ENCODE data around the gene HAND1. TPM values are rescaled to one million over a fixed set of nuclear protein-coding genes. Genes with fewer than 3 reads are reported as not detected.

Gene HAND1
- total and polyA plus RNA-seq, 2 experiments from 2014 or later = not detected

- TF ChIP-seq REST (IDR thresholded peaks at IDR 0.05; ENCODE audit: unreplicated experiment) (no peak), EZH2 (IDR thresholded peaks at IDR 0.05; ENCODE audit: low read depth, unreplicated experiment) (no peak), ZNF331 (CRISPR knock-in tag; IDR thresholded peaks at IDR 0.05; ENCODE audit: low read depth) (no peak), ZNF114 (CRISPR knock-in tag; IDR thresholded peaks at IDR 0.05) (no peak), ZNF462 (CRISPR knock-in tag; IDR thresholded peaks at IDR 0.05) (no peak), CTCF (conservative IDR thresholded peaks at IDR 0.05; ENCODE audit: low read depth in 2 of 2) (no peak), JUNB (IDR thresholded peaks at IDR 0.05; ENCODE audit: unreplicated experiment) (no peak), CREB1 (CRISPR knock-in tag; IDR thresholded peaks at IDR 0.05; ENCODE audit: low read depth) (no peak), EZH2phosphoT487 (IDR thresholded peaks at IDR 0.05; ENCODE audit: unreplicated experiment) (no peak), STAT1 (IDR thresholded peaks at IDR 0.05; ENCODE audit: unreplicated experiment) (no peak), ETS1 (IDR thresholded peaks at IDR 0.05) (no peak), NANOG (IDR thresholded peaks at IDR 0.05; ENCODE audit: borderline replicate concordance) (no peak), POLR2AphosphoS5 (IDR thresholded peaks at IDR 0.05; ENCODE audit: low read depth) (no peak)
- H3K9me3 Mint-ChIP-seq = no peaks in the 10 kb centered on the region
- Histone ChIP-seq H3K27me3 (ENCODE audit: insufficient read depth) (peaks cover 82% of the 10 kb centered on the region), H4K20me1 (replicated peaks; ENCODE audit: insufficient read depth) (peaks cover 16% of the 10 kb centered on the region), H3K79me2 (replicated peaks; ENCODE audit: insufficient read depth) (no peaks in the 10 kb centered on the region), H2AFZ (no peak overlapping the region), H3K4me2 (no peak overlapping the region), H3K27ac (ENCODE audit: low read depth) (no peak overlapping the region), H3K9me2 (ENCODE audit: insufficient read depth) (no peaks in the 10 kb centered on the region), H3K4me3 (no peak overlapping the region), H3F3A (replicated peaks; ENCODE audit: low read depth) (peaks cover 27% of the 10 kb centered on the region), H3K36me3 (ENCODE audit: insufficient read depth) (no peaks in the 10 kb centered on the region), H3K4me1 (ENCODE audit: insufficient read depth) (peaks cover 43% of the 10 kb centered on the region)
- peaks cover 38% of the 10 kb centered on the region for H3K4me1 Mint-ChIP-seq
- ATAC-seq (no peak), DNase-seq (ENCODE audit: low spot score) (no peak)
- no peaks in the 10 kb centered on the region for H3K36me3 Mint-ChIP-seq (ENCODE audit: low read depth)
- H3K27me3 Mint-ChIP-seq (ENCODE audit: insufficient read depth, low read depth, poor library complexity) = peaks cover 61% of the 10 kb centered on the region
- H3K4me3 Mint-ChIP-seq = no peak overlapping the region
- H3K27ac Mint-ChIP-seq = no peak overlapping the region
Measured at GRCh38 chr5:154487541-154487940, 9.5 kb upstream of the HAND1 start.
